Lower leg skin (tissue), 3 donors: ENCODE measurements around the gene KLHL7.

Experiments used
- CTCF ChIP-seq, 3 donors: fragments of 450-650 bp; IDR thresholded peaks; one replicate each; pipeline ENCODE4 v1.5.1; 2016; ENCODE audit warnings: antibody characterized with exemption in 3 of 3, mild to moderate bottlenecking in 3 of 3, moderate library complexity in 2 of 3
- POLR2A ChIP-seq, 2 donors: fragments of 450-650 bp; IDR thresholded peaks; one replicate each; pipeline ENCODE4 v1.6.1; 2016 to 2017; ENCODE audit warnings: antibody characterized with exemption in 2 of 2, mild to moderate bottlenecking in 1 of 2, moderate library complexity in 1 of 2

GRCh38 chr7:23108995-23109394, 3.4 kb downstream of the KLHL7 start:
- TF ChIP-seq CTCF (IDR thresholded peaks at IDR 0.05) (no peak), POLR2A (IDR thresholded peaks at IDR 0.05) (no peak)
